ENCODE measurements around the gene DDX20.

The DDX20 gene

DNA sequence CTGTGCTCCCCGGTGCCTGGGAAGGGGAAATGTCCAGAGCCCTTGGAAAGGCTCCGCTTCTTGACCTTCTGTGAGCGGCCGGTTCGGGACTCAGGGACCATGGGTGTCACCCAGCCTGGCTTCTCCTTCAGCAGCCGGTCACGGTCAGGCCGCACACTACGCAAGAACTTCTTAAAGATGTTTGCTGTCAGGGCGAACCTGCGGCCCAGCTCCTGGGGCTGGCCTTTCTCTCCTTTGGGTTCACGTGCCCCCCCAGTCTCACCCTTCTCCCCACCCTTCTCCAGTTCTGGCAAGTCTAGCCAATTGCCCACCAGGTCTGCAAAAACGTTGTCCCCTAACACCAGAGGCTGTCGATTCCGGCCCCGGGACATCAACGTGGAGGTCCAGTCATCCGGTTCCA lies 28.6 kb upstream of the DDX20 start:
- DNase-seq (ENCODE audit: low read depth), result no peak
- no peak overlapping the region for H3K4me3 ChIP-seq (ENCODE audit: low read length)
- TF ChIP-seq, protein P1, sequence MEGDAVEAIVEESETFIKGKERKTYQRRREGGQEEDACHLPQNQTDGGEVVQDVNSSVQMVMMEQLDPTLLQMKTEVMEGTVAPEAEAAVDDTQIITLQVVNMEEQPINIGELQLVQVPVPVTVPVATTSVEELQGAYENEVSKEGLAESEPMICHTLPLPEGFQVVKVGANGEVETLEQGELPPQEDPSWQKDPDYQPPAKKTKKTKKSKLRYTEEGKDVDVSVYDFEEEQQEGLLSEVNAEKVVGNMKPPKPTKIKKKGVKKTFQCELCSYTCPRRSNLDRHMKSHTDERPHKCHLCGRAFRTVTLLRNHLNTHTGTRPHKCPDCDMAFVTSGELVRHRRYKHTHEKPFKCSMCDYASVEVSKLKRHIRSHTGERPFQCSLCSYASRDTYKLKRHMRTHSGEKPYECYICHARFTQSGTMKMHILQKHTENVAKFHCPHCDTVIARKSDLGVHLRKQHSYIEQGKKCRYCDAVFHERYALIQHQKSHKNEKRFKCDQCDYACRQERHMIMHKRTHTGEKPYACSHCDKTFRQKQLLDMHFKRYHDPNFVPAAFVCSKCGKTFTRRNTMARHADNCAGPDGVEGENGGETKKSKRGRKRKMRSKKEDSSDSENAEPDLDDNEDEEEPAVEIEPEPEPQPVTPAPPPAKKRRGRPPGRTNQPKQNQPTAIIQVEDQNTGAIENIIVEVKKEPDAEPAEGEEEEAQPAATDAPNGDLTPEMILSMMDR (conservative IDR thresholded peaks at IDR 0.05; ENCODE audit: low read depth, low read length), result no peak

DNA sequence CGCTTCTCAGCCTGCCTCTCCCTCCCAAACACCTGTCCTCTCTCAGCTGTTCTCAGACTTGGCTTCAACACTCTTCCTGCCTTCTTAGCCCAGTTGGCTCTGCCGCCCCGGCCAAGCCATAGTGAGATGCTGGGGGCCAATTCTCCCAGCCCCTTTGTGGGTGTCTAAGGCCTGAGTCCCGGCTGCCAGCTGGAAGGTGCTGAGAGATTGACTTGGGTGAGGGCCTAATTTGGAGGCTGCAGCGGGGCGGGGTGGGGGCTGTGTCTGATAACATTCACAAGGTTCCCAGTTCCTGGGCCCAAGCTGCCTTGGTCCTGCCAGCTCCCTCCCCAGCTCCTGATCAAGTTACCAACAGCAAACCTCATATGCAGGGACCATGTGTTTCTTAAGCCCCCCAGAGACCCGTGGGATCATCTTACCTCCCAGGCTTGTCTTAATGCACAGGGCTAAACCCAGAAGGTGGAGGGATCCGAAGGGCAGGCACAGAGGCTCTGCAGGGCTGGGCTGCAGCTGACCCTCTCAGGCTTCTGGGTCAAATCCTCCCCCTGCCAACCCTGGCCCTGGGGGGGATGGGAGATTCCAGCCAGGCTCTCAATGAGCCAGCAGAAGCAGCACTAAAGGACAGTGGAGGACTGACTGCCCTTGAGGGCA lies 26.3 kb upstream of the DDX20 start:
- DNase-seq (ENCODE audit: low read depth), result no peak
- TF ChIP-seq, protein P1 (conservative IDR thresholded peaks at IDR 0.05; ENCODE audit: low read depth, low read length), result no peak
- H3K4me3 ChIP-seq (ENCODE audit: low read length), result no peak overlapping the region

DNA sequence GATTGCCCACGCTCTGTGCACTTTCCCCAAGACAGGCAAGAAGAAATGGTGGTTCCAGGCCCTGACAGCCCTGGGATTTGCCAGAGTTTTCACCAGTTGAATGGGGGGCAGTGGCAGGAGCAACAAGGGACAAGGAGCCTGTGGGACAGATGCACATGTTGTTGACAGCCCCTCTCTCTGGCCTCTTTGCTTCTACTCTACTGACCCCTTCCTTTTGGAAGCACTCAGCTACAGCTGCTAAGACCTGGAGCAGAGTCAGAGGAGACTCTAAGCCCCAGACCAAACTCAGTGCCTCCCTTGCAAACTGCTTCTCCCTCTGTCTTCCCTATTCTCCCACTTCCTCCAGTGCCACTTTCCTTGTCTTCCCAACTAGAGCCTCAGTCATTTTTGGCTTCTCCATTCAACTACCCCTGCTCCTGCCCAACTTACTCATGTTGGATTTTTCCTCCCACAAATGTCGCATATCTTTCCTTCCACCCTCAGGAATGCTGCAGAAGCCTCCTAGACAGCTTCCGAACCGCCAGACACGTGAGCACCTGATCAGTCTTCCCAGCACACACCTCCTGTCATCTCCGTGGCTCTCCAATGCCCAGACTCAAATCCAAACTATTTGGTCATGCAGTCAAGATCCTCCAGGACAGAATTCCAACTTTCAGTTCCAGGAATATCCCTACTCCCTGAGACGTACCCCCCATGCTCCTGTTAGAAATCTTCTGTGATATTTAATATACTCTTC lies 25.6 kb upstream of the DDX20 start:
- DNase-seq (ENCODE audit: low read depth), result no peak
- TF ChIP-seq, protein P1 (conservative IDR thresholded peaks at IDR 0.05; ENCODE audit: low read depth, low read length), result no peak
- no peak overlapping the region for H3K4me3 ChIP-seq (ENCODE audit: low read length)

DNA sequence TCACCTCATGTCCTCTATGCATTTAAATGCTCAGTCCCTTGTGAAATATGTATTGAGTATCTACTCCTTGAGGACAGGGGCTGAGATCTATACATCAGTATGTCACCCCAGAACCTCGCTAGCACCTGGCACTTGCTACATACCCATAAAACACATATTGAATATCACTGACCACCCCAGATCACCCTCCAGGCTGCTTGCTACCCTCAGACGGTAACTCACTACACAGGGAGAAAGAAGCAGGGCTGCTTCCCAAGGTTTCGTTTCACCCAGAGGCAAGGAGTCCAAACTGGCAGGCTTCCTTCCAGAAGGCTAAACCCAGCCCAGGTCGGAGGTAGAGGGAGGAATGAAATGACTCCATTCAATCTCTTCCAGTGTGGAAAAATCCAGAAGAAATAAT lies 25.0 kb upstream of the DDX20 start:
- DNase-seq (ENCODE audit: low read depth), result no peak
- no peak overlapping the region for H3K4me3 ChIP-seq (ENCODE audit: low read length)
- TF ChIP-seq, protein P1 (conservative IDR thresholded peaks at IDR 0.05; ENCODE audit: low read depth, low read length), result no peak

DNA sequence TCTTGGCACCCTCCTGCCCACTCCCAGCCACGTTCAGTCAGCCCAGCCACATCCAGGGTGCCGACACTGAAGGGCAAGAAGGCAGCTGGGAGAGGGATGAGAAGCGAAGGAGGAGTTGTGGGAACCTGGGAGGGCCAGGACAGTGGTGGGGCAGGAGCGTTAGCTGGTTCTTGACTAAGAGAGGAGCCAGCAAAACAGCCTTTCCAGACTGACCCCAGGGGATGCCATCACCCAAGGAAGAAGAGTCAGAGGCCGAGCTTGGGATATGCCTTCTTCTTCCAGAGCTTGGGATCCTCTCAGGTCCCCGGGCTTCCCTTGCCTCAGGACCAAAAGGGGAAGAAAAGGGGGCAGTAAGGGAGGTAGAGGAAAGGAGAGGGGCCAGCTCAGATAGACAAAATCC lies 23.7 kb upstream of the DDX20 start:
- TF ChIP-seq, protein P1 (conservative IDR thresholded peaks at IDR 0.05; ENCODE audit: low read depth, low read length), result no peak
- no peak for DNase-seq (ENCODE audit: low read depth)
- H3K4me3 ChIP-seq (ENCODE audit: low read length), result no peak overlapping the region

DNA sequence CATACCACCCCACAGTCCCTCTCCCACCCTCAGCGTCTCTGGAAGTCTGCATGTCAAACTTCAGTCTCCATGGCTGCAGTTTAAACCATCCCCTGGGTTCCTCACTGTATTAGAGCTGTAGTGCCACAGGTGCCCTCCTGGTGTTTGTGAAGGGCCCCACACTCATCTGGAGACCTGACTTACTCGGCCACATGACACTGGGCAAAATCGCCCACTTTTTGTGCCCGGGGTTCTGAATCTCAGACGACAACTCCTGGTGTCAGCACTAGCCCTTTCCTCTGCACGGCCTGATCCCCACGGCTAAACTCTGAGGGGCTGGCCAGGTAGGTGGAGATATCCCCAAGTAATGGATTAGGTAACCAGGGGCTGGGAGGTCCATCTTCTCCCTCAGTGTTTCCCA lies 23.0 kb upstream of the DDX20 start:
- DNase-seq (ENCODE audit: low read depth), result no peak
- TF ChIP-seq, protein P1 (conservative IDR thresholded peaks at IDR 0.05; ENCODE audit: low read depth, low read length), result no peak
- no peak overlapping the region for H3K4me3 ChIP-seq (ENCODE audit: low read length)

Data from retinal pigment epithelial cell (primary cell).